ENCODE measurements around the gene ZNF433.
"Not testable (repeated sequence)": the region's sequence is repeated elsewhere in the genome, so short reads cannot be mapped to it uniquely, and the experiment has no call there.

Gene ZNF433

DNA sequence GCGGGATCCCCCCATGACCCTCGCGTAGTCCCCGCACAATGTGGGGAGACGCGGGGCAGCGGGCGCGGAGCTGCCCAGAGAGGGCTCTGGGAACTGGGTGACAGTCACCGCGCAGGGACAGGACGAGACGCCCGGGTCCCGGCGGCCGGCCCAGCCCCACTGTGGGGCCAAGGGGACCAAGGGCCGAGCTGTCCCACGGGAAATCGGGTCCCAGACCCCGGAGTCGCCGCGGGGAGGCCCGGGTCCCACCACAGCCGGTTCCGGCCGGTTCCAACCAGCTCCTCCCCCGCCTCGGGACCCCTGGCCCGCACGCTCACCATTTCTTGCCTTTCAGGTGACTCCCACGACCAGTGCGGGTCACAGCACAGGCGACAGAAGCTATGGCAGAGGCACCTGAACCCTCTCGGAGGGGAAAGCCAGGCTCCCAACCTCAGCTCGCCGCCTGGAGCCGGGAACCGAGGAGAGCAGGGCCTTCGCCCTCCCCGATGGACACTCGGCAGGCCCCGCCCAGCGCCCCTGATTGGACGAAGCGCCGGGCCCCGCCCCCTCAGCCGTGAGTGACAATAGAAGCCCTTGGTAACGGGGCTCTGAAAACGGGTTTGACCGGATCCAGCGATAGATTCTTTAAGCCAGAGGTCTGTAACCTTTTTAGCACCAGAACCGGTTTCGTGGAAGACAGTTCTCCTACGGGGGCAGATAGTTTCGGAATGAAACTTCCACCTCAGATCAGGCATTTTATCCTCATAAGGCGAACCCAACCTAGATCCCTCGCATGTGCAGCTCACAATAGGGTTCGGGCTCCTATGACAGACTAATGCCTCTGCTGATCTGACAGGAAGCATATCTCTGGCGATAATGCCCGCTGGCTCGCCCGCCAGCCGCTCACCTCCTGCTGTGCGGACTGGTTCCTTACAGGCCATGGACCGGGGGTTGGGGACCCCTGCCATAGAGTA is at the start of gene ZNF433:
Gene ZNF433, minus strand, starts transcription at position 460 of the 953 bp plus-strand sequence. Its CDS starts 140 bp downstream, at position 320.
- DNase-seq (ENCODE audit: low read depth in 1 of 2, low spot score in 1 of 2), result peak; percentile 14 to 69

DNA sequence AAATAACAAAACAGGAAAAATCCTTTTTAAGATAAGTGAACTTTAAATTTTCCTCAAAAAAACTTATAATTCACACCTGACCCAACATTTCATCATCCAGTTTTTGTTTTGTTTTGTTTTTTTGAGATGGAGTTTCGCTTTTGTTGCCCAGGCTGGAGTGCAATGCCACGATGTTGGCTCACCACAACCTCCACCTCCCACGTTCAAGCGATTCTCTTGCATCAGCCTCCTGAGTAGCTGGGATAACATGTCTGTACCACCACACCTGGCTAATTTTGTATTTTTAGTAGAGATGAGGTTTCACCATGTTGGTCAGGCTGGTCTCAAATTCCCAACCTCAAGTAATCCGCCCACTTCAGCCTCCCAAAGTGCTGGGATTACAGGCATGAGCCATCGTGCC is 47.9 kb upstream of the ZNF433 start:
- not testable (repeated sequence) for DNase-seq (ENCODE audit: low read depth in 1 of 2, low spot score in 1 of 2)

DNA sequence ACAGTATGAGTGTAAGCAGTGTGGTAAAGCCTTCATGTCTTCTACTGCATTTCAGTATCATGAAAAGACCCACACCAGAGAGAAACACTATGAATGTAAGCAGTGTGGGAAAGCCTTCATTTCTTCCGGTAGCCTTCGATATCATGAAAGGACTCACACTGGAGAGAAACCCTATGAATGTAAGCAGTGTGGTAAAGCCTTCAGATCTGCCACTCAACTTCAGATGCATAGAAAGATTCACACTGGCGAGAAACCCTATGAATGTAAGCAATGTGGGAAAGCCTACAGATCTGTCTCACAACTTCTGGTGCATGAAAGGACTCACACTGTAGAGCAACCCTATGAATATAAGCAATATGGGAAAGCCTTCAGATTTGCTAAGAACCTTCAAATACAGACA is 41.9 kb upstream of the ZNF433 start:
- no peak for DNase-seq (ENCODE audit: low read depth in 1 of 2, low spot score in 1 of 2)

DNA sequence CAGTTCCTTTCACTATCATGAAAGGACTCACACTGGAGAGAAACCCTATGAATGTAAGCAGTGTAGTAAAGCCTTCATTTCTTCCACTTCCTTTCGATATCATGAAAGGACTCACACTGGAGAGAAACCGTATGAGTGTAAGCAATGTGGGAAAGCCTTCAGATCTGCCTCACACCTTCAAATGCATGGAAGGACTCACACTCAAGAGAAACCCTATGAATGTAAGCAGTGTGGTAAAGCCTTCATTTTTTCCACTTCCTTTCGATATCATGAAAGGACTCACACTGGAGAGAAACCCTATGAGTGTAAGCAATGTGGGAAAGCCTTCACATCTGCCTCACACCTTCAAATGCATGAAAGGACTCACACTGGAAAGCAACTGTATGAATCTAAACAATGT is 40.9 kb upstream of the ZNF433 start:
- DNase-seq (ENCODE audit: low read depth in 1 of 2, low spot score in 1 of 2), result not testable (repeated sequence)

DNA sequence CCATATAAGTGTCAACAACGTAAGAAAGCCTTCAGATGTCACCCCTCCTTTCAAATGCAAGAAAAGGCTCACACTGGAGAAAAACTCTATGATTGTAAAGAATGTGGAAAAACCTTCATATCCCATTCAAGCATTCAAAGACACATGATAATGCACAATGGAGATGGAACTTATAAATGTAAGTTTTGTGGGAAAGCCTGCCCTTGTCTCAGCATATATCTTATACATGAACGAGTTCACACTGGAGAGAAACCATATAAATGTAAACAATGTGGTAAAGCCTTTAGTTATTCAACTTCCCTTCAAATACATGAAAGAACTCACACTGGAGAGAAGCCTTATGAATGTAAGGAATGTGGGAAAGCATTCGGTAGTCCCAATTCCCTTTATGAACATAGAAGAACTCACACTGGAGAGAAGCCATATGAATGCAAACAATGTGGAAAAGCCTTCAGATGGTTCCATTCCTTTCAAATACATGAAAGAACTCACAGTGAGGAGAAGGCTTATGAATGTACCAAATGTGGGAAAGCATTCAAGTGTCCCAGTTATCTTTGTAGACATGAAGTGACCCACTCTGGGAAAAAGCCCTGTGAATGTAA is 40.2 kb upstream of the ZNF433 start:
- DNase-seq (ENCODE audit: low read depth in 1 of 2, low spot score in 1 of 2), result no peak

DNA sequence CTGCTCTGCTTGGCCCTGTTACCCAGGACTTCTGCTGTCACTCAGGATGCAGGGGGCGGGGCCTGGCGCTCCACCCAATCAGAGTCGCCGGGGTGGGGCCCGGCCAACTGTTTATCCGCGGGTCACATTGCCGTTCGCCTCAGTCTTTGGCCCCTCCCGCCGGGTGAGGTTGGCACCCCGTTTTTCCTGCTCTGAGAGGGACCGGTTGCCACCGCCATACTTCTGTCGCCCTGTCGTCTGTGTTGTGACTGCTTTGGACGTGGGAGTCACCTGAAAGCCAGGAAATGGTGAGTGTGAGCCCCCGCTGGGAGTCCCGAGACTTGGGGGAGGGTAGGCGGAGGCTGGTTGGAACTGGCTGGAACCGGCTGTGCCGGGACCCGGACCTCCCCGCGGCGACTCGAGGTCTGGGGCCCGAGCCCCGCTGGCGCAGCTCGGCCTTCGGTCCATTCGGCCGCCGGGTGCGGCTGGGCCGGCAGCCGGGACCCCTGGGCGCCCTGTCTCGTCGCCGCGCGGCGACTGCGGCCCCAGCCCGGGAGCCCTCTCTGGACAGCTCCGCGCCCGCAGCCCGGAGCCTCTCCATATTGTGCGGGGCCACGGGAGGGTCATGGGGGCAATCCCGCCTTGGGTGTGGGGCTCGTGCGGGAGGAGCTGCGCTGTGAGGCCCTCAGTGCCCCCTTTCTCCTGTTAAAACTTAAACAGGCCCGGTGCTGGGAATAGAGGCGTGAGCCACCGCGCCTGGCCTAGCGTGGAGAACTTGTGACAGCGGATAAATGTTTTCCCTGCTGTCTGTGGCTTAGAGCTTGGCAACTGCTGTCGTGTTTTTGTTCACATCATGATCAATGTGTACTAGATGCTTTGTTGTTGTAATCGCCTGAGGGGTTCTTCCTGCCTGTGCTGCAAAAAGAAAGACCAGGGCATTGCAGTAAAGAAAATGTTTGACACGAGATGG is 29.4 kb upstream of the ZNF433 start, which contains the start of gene ZNF844:
Gene ZNF844, plus strand, starts transcription at position 142 of the 949 bp plus-strand sequence. Its CDS starts 143 bp downstream, at position 285.
- peak; percentile 57 to 60 for DNase-seq (ENCODE audit: low read depth in 1 of 2, low spot score in 1 of 2)

DNA sequence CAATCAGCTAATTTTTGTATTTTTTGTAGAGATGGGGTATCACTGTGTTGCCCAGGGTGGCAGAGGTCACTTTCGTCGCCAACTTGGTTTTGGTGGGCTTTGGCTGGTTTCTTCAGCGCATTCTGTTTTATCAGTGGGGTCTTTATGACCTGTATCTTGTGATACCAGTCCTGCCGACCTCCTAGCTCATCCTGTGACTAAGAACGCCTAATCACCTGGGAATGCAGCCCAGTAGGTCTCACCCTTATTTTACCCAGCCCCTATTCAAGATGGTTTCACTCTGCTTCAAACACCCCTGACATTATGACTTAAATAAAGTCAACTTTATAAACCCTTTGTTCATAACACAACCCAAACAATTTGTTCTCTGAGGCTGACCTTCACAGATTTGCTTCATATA is 20.3 kb upstream of the ZNF433 start:
- DNase-seq (ENCODE audit: low read depth in 1 of 2, low spot score in 1 of 2), result no peak

DNA sequence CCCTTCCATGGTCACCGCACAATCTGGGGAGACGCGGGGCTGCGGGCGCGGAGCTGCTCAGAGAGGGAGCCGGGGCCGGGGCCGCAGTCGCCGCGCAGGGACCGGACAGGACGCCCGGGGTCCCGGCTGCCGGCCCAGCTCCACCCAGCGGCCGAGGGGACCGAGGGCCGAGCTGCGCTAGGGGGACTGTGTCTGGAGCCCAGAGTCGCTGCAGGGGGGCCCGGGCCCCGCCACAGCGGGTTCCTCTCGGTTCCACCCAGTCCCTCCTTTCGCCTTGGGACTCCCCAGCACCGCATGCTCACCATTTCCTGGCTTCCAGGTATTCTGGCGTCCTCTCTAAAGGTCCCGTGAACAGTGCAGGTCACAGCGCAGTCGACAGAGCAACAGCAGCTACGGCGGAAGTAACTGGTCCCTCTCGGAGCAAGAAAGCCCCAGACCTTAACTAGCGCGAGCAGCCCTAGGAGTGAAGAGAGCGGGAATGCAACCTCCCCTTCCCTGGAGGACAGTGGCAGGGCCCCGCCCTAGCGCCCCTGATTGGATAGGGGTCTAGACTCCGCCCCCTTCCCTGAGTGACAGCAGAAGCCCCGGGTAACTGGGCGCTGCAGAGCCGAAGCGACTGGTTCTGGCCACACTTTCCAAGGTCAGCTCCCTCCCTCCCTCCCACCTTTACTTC is 17.2 kb upstream of the ZNF433 start, which contains the start of gene ZNF878:
Gene ZNF878, minus strand, starts transcription at position 465 of the 673 bp plus-strand sequence. Its CDS starts 160 bp downstream, at position 305.
- DNase-seq (ENCODE audit: low read depth in 1 of 2, low spot score in 1 of 2), result peak in 1 of 2 donors; percentile 34

DNA sequence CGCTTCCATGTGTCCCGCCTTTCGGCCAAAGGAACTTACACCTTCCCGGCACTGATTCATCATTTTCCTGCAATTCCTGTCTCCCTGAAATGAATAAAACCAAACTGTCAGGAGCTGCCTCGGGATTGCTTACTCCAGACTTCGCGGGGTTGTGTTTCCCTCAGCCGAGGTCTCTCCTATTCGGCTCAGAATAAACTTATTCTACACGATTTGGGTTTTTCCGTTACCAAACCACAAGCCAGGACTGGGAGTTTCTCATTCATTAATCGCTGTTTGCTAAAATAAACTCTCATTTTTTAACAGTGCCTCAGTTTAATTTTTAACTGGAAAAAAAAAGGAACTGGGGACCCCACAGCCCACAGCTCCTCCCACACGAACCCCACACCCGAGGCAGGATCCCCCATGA is 16.6 kb upstream of the ZNF433 start:
- no peak for DNase-seq (ENCODE audit: low read depth in 1 of 2, low spot score in 1 of 2)

DNA sequence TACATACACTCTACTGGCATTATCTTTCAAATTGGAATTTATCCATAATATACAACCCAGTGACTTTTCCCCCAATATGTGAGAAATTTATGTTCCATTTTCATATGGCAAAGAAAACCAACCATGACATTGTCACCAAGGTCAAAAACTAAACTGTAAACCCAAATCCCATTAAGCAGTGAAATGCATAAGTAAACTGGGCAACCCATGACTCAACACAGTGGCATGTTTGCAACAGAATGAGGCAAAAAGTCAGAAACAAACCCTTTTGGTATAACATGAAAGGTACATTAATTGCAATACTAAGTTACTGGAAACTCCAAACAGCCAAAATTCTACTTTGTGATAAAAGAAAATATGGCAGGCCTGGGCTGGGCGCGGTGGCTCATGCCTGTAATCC is 12.4 kb upstream of the ZNF433 start:
- no peak for DNase-seq (ENCODE audit: low read depth in 1 of 2, low spot score in 1 of 2)

DNA sequence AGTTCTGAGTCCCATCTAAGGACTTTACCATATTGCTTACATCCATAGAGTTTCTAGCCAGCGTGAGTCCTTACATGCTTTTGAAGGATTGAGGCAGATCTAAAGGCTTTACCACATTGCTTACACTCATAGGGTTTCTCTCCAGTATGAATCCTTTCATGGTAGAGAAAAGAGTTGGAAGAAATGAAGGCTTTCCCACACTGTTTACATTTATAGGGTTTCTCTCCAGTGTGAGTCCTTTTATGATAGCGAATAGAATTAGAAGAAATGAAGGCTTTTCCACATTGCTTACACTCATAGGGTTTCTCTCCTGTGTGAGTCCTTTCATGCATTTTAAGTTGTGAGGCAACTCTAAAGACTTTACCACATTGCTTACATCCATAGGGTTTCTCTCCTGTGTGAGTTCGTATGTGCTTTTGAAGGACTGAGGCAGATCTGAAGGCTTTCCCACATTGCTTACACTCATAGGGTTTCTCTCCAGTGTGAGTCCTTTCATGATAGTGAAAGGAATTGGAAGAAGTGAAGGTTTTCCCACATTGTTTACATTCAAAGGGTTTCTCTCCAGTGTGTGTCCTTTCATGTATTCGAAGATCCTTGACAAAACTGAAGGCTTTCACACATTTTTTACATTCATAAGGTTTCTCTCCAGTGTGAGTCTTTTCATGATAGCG is 8.4 kb upstream of the ZNF433 start:
- DNase-seq (ENCODE audit: low read depth in 1 of 2, low spot score in 1 of 2), result no peak

DNA sequence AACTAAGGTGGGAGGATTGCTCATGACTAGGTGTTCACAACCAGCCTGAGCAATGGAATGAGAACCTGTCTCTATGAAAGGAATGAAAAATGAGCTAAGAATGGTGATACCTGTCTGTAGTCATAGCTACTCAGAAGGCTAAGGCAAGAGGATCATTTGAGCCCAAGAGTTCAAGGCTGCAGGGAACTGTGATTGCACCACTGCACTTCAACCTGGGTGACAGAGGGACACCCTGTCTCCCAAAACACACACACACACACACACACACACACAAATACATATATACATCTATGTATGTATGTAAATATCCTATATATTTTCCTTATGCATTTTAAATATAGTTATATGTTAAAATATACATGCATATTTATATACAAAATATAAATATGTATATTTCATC is 7.4 kb upstream of the ZNF433 start:
- no peak for DNase-seq (ENCODE audit: low read depth in 1 of 2, low spot score in 1 of 2)

DNA sequence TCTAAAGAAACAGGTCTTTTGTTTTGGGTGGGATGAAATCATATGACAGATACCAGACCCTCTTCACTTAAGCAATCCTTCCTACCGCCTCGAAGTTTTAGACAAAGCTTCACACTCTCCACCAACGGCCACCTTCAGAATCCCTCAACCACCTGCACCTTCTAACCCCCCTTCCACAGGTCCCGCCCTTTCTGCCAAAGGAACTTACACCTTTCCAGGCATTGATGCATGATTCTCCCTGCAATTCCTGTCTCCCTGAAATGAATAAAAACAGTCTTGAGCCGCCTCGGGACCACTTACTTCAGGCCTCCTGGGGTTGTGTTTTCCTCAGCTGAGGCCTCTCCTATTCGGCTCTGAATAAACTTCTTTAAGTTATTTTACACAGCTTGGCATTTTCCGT is 859 bp downstream of the ZNF433 start:
- no peak for DNase-seq (ENCODE audit: low read depth in 1 of 2, low spot score in 1 of 2)

DNA sequence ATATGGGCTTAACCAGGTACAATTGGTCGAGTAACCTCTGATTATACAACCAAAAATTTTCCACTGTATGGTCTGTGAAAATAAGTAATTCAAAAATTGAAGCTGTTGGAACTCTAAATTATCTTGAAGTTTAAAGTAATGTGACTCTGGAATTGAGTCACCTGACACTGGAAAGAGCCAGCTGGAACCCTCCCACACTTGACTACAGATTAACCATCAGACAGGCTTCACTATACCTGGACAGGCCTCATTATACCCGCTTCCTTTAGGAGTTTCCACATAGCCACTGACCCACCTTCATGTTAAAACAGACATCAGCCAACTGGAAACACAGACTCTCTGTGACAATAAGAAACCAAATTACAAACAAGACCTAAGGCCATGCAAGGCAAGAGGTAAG is 1.3 kb downstream of the ZNF433 start:
- no peak for DNase-seq (ENCODE audit: low read depth in 1 of 2, low spot score in 1 of 2)

DNA sequence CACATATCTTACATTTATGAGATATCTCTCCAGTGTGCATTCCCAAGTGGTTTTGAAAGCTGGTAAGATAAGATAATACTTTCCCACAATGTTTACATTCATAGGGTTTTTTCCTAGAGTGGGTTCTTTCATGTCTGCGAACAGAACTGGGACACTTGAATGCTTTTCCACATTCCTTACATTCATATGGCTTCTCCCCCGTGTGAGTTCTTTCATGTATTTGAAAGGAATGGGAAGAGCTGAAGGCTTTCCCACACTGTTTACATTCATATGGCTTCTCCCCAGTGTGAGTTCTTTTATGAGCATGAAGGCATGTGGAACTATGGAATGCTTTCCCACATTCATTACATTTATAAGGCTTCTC is 19.7 kb downstream of the ZNF433 start:
- no peak for DNase-seq (ENCODE audit: low read depth in 1 of 2, low spot score in 1 of 2)

DNA sequence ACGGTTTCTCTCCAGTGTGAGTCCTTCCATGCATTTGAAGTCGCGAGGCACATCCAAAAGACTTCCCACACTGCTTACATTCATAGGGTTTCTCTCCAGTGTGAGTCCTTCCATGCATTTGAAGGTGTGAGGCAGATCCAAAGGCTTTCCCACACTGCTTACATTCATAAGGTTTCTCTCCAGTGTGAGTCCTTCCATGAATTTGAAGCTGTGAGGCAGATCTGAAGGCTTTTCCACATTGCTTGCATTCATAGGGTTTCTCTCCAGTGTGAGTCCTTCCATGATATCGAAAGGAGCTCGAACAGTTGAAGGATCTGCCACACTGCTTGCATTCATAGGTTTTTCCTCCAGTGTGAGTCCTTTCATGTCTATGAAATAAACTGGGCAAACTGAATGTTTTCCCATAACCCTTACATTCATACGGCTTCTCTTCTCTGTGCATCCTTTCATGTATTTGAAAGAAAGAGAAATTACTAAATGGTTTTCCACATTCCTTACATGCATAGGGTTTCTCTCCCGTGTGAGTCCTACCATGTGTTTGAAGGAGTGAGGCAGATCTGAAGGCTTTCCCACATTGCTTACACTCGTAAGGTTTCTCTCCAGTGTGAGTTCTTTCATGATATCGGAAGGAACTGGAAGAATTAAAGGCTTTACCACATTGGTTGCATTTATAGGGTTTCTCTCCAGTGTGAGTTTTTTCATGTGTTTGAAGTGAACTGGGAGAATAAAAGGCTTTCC is 20.3 kb downstream of the ZNF433 start:
- no peak for DNase-seq (ENCODE audit: low read depth in 1 of 2, low spot score in 1 of 2)

DNA sequence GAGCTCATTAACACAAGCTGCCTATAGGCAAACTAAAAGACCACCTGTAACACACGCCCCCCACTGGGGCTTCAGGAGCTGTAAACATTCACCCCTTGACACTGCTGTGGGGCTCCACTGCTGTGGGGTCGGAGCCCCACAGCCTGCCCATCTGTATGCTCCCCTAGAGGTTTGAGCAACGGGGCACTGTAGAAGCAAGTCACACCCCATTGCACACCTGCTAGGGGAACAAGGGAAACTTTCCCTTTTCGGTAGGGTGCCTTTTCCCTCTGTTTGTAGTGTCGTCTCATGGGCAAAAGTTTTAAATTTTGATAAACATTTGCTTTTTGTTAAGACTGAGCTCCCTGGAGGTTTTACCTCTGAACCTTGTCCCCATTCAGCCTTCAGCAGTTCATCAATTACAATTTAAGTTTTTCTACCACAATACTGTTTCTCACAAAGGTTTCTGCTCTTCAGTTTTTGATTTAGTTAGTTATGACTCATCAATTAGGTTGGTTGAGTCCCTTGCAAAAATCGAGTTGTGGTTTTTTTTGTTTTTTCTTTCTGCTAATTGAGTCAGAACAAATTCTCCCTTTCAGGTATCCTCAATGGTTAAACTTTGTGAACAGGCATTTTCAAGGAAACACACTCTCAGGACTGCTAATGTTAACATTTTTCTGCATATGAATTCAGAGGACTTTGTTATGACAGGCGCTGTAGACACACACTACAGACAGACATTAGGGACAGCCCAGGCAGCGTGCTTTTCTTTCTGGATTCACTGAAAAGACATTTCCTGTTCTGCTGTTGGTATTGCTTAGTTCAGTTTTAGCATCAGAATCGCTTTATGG is 35.1 kb downstream of the ZNF433 start:
- DNase-seq (ENCODE audit: low read depth in 1 of 2, low spot score in 1 of 2), result no peak

DNA sequence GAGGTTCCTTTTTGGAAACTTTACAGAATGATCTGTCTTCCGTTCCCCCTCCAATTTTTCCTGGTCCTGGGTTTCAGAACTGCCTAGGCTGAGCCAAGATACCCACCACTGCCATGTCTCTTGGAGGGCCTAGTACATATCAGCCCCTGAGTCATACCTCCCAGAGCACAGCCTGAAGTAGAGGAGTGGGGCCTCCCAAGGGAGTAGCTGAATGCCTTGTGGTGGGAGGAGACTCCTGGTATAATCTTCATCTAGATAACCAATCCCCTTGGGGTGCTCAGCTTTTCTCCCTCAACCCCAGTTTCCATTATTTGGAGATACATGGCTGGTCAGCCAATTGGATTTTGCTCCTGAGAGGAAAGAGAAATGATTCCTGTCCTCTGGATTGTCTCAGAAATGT is 40.3 kb downstream of the ZNF433 start:
- no peak for DNase-seq (ENCODE audit: low read depth in 1 of 2, low spot score in 1 of 2)

All from stimulated activated CD4-positive, alpha-beta T cell treated with anti-CD3 and anti-CD28 coated beads, Interleukin-15, amount 100 ng/mL, for 1 hour (primary cell).